HuH-7.5 (cell line): Measurements from ENCODE around the gene DNASE1L3.

ENCODE experiments used
- DNase-seq: peaks from one replicate; pipeline ENCODE4 v3.0.0; 2011; ENCODE audit warnings: low spot score

Gene DNASE1L3

DNA sequence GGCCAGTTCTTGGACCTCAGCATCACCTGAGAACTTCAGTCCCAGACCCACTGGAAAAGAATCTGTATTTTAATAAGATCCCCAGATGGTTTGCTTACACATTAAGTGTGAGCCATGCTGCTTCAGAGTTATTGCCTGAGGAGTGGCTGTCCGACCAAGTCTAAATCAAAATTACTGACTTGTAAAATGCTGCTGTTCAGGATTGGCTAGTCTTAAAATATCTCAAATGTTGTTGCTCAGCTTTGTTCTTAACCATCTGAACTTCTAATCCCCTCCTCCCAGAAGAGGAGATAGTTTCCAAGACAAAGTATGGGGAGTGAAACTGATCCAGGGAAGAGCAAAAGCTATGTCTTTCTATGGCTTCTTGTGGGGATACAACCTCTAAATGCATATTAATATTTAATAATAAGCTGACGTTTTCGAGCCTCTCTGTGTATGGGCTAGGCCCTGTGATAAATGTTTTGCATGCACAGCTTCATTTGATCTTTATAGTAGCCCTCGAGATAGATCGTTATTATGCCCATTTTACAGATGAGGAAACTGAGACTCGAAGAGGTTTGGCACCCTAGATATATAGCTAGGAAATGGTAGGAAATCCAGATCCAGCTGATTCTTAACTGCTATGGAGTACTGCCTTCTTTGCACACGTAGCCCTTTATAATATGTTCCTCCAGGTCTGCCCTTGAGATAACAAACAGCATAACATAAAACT is 52.2 kb downstream of the DNASE1L3 start:
- no peak for DNase-seq

DNA sequence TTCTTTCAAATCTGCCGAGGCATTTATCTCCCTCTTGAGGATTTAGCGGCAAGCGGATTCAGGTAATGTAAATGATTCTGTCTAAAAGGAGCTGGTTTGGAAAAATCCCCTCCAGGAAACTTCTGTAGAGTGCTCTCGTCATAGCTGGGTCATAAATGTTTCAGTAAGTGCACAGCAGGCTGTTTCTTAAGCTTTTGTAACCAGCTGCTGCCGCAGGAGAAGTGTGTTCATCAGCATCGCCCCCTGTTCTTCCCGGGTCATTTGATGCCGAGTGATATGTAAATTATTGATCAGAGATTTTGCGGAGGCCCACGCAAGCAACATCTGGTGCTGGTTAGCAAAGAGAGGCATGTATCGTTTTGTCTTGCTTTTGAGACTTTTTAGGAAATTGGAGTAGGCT is 53.1 kb downstream of the DNASE1L3 start:
- no peak for DNase-seq

DNA sequence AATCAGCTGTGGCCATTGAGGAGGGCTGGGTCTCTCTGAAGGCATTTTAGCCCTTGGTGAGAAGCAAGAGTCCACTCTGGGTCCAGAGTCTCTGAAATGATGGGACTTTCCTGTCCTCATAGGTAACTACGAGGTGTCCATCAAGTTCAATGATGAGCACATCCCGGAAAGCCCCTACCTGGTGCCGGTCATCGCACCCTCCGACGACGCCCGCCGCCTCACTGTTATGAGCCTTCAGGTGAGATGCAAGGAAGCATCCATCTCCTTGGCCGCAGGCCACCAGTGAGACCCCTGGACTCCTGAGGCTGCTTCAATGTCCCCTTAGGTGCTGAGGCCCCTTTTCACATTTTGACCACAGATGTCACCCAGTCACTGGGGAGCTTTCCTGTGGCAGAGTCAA is 54.9 kb downstream of the DNASE1L3 start:
- DNase-seq, result no peak

DNA sequence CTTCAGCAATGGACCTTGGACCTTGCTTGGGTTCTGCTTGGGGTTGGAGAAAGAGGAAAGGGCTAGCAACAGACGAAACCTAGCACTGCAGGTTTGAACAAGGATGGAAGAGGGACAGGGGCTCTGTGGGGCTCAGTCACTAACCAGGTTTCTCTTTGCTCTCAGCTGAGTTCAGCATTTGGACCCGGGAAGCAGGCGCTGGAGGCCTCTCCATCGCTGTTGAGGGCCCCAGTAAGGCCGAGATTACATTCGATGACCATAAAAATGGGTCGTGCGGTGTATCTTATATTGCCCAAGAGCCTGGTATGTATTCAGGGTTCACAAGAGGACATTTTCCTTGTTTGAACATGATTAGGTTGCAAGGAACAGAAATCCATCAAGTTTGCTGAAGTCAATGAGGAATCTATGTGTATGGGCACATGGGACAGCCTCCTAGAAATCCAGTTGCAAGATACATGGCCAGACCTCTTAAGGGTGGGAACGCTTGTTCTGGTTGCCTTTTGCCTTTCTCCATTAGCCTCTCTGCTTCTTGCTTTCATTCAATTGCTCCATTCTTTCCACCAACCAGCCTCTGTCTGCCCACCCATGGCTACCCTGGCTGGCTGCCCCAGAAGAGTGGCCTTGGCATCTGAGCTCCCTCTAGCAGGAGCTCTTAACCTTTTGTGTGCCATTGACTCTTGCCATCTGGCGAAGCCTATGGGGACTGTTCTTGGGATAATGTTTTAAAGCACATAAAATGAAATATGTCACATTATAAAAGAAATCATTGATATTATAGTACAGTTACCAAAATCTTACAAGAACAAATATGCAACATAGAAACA is 55.9 kb downstream of the DNASE1L3 start:
- no peak for DNase-seq

DNA sequence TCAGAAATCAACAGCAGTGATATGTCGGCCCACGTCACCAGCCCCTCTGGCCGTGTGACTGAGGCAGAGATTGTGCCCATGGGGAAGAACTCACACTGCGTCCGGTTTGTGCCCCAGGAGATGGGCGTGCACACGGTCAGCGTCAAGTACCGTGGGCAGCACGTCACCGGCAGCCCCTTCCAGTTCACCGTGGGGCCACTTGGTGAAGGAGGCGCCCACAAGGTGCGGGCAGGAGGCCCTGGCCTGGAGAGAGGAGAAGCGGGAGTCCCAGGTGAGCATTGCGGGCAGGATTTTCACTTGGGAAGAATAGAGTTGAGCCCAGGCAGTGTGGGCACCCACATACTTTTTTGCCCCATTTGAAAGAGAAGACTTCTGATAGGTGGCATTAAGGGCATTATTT is 57.4 kb downstream of the DNASE1L3 start:
- no peak for DNase-seq

DNA sequence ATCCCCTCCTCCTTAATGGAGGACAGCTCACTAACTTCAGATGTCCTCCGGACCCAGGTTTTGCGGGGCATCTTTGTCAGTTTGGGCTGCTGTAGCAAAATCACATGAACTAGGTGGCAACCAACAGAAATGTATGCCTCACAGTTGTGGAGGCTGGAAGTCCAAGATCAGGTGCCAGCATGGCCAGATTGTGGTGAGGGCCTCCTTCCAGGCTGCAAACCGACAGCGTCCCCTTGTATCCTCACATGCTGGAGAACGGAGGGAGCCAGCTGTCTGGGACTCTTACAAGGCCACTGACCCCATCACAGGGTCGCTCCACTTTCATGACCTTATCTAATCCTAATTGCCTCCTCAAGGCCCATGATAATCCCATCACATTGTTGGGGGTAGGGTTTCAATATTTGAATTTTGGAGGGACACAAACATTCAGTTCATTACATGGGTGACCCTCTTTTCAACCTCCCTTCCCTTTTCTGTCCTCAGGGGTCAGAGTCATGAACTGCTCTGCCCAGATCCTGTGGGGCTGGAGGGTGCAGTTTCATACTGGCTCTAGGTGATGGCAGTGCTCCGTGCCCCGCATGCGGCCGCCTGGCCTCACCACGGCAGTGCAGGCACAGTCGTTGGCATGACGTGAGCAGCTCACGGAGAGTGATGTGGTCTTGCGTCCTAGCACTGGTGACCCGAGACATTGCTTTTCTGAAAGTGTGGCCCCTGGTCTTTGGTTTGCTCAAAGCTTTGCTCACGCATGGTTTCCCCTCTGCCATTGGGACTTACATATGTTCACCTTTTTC is 58.4 kb downstream of the DNASE1L3 start:
- no peak for DNase-seq

DNA sequence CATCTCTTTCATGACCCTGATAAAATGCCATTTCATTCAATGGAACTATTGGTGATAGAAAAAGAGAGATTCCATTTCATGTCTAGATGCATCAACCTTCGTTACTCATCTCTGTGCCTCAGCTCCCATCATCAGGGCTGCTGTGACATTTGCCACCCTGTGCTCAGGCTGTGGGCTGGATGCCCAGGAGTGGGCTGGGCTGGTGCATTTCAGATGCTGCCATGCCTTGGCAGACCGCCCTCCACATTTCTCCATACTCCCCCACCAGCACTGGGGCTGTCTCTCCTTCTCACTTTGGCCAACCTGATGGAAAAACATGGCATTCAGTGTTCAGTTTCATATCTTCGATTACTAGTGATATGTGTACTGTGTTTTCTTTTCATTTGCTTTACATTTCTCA is 59.1 kb downstream of the DNASE1L3 start:
- DNase-seq, result no peak

DNA sequence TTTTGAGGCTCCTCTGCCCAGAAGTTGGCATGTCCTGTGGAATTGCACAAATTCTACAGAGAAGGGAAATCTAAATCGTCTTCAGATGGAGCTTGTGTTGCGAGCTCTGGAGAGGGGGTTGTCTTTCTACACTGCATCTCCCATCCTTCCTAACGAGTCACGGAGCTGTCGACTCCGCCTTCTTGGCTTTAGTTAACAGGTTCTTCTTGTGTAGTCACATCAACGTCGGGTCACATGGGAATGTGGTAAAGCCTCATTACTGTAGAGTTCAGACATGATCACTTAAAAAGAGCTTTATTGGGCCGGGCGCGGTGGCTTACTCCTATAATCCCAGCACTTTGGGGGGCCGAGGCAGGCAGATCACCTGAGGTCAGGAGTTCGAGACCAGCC is 60.0 kb downstream of the DNASE1L3 start:
- DNase-seq, result no peak

DNA sequence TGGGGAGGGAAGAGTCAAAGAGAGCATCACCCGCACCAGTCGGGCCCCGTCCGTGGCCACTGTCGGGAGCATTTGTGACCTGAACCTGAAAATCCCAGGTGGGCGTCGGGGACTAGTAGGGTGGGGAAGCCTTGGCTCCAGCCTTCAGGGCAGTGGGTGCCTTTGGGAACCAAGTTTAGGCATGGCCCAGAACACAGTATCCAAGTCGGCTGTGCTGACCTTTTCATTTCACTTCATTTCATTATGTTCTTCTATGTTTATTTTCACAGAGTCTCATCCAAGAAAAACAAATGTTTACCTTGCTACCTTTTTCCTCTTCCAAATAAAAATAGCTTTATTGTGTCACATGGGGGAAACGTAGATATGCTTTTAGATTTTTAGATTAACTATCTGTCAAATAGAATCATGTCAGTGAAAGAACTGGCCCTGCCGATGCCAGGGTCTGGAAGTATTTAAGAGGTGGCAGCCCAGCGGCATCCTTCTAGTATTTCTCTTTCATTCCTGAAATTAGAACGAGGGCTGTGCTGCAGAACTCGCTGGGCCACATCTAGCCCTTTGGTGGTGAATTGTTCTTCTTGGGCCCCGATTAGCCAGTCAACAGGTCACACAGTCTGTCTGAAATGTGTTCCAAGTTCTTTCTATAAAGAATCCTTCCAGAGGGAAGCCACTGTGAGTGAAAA is 60.5 kb downstream of the DNASE1L3 start:
- no peak for DNase-seq

DNA sequence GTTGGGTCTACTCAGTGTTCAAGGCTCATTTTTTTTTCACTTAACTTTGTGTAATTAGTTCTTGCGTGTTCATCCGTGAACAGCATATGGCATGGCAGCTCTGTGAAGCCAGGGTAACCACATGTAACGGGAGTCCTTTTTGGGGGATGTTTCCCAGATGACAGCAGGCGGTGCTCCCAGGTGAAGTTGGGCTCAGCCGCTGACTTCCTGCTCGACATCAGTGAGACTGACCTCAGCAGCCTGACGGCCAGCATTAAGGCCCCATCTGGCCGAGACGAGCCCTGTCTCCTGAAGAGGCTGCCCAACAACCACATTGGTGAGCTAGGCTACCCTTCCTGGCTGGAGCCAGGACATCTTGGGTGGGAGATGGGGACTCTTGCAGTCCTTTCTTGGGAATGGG is 62.7 kb downstream of the DNASE1L3 start:
- DNase-seq, result no peak

DNA sequence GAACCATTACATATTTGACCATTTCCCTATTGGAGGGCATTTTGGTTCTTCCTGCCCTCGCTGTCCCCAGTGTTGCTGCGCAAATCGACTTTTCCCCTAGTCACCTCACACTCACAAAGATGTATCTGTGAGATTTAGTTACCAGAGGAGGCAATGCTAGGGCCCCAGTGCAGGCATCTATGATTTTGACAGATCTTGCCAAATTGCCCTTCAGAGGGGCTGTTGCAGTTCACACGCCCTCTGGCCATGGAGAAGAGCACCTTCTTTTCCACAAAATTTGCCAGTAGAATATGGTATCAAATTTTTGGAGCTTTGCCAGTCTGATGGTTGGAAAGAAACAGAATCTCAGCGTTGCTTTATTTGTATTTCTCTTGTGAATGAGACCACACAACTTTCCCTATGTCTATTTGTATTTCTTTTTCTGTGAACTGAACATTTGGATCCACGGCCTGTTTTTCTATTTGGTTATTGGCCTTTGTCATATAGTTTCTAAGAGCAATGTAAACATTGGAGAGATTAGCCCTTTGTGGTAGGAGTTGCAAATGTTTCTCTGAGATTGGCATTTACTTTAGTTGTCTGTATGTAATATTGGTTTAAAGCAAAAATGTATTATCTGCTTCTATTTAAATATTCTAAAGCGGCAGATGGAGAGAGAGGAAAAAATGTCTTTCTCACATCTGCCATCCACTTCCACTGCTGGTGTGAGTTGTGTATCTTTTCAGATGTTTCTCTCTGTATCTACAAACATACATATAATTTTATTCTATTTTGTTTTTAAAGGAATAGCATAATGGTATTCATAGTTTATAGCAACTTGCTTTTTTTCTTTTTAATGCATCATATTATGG is 66.1 kb downstream of the DNASE1L3 start:
- no peak for DNase-seq

DNA sequence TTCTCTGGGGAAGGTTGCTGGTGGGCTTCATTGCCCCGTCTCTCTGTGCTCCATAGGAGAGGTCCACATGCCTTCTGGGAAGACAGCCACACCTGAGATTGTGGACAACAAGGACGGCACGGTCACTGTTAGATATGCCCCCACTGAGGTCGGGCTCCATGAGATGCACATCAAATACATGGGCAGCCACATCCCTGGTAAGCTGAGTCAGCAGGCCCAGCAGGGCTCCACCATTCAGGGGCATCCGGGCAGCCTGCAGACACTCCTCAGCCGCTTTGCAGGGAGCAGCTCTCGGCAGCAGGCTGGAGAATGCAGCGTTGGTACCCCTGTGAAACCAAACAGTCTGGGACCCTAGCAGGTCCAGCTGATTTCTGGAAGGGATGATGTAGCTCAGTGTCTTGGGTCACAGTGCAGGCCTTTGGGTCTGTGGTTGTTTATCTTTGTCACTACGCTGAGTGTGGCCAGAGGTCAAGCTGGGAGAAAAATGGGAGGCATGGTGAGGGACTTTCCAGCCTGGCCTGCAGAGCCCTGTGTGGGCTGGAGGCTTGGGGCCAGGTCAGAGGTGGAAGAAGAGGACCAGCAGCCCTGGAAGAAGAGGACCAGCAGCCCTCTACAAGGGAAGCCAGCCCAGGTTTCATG is 67.2 kb downstream of the DNASE1L3 start:
- no peak for DNase-seq
